ENCODE results near the gene MCF2L2. TPM values are rescaled to one million over a fixed set of nuclear protein-coding genes. Genes with fewer than 3 reads are reported as not detected.

Gene MCF2L2
- total and polyA plus RNA-seq, 9 of the 15 experiments (the other 6 are each of a cell fraction or from before 2014, with no cell fraction given): 0.56 to 4.2 (median 3.0) TPM

- H3K36me3 ChIP-seq (ENCODE audit: control insufficient read depth, insufficient read depth, low read length): no peaks in the 10 kb centered on the region; the same call in 2 of the 3 replicates
- TF ChIP-seq STAT5B (CRISPR knock-in tag; IDR thresholded peaks at IDR 0.05) (no peak), BRCA1 (IDR thresholded peaks at IDR 0.05) (no peak), BRCA1 (CRISPR knock-in tag; IDR thresholded peaks at IDR 0.05) (no peak), THRAP3 (IDR thresholded peaks at IDR 0.05; ENCODE audit: borderline replicate concordance) (no peak), U2AF1 (optimal IDR thresholded peaks at IDR 0.05; ENCODE audit: low read depth, low read length) (no peak)
- no peak overlapping the region for H3K9ac ChIP-seq (ENCODE audit: insufficient read depth in 1 of 2, low read depth in 2 of 2, low read length in 2 of 2)
- ChIA-PET CTCF (ENCODE audit: low intra/inter-chr PET ratio) (no interaction called here), POLR2A (interaction anchor here (0.6 to 1.7 kb wide), 2 partner anchors 9 to 236 kb away, joined by 4 read pairs; no protein-coding TSS in a partner anchor)
- no peak overlapping the region for H3K4me3 ChIP-seq
- 71% methylated on average over 3 of the region's 3 CpGs for WGBS (ENCODE audit: insufficient coverage, low coverage, missing lambda C conversion rate)
- no peaks in the 10 kb centered on the region for H4K20me1 ChIP-seq (replicated peaks; ENCODE audit: control insufficient read depth, insufficient read depth, low read length)
- ATAC-seq (no peak), FAIRE-seq (no peak), DNase-seq (ENCODE audit: extremely low read depth in 1 of 4, low spot score in 3 of 4) (no peak)
- H3K4me2 ChIP-seq (ENCODE audit: insufficient read depth, low read length): no peak overlapping the region
- no peaks in the 10 kb centered on the region for H3K9me3 ChIP-seq (replicated peaks; ENCODE audit: control insufficient read depth, insufficient read depth, low read depth, low read length)
- in situ Hi-C loops (cut with MboI): no loop called here
- no peaks in the 10 kb centered on the region for H3K27me3 ChIP-seq (ENCODE audit: control insufficient read depth in 2 of 2, insufficient read depth in 2 of 2, low read length in 2 of 2)
- intact Hi-C loops (cut with micrococcal nuclease): loop anchor here (5.0 kb wide), 1 partner anchor 662 kb away; no protein-coding TSS in a partner anchor
- H2AFZ ChIP-seq (ENCODE audit: low read depth, low read length): no peak overlapping the region
- no peaks in the 10 kb centered on the region for H3K79me2 ChIP-seq (ENCODE audit: control insufficient read depth, insufficient read depth, low read length)
- H3K4me1 ChIP-seq (replicated peaks in 1 of 2; ENCODE audit: control insufficient read depth in 2 of 2, insufficient read depth in 2 of 2, low read length in 2 of 2): peaks cover 4 to 14% of the 10 kb centered on the region in 2 experiments
- no peaks in the 10 kb centered on the region for H3K9me1 ChIP-seq (ENCODE audit: control insufficient read depth, insufficient read depth, low read length)
- no peak overlapping the region for H3K27ac ChIP-seq (ENCODE audit: extremely low read depth, low read depth, low read length)
- BruUV-seq (replicated peaks): no TSS peak
Measured at GRCh38 chr3:183378951-183379350, 49.5 kb downstream of the MCF2L2 start.

GRCh38 chr3:183378545-183378944 lies 49.9 kb downstream of the MCF2L2 start:
- intact Hi-C loops (cut with micrococcal nuclease) (loop anchor here (5.0 kb wide), 1 partner anchor 661 kb away; no protein-coding TSS in a partner anchor), in situ Hi-C loops (cut with MboI) (no loop called here)
- DNase-seq (ENCODE audit: extremely low read depth in 1 of 4, low spot score in 3 of 4) (no peak), ATAC-seq (no peak), FAIRE-seq (no peak)
- Histone ChIP-seq H3K9me1 (ENCODE audit: control insufficient read depth, insufficient read depth, low read length) (no peaks in the 10 kb centered on the region), H3K9ac (ENCODE audit: insufficient read depth in 1 of 2, low read depth in 2 of 2, low read length in 2 of 2) (no peak overlapping the region), H3K79me2 (ENCODE audit: control insufficient read depth, insufficient read depth, low read length) (no peaks in the 10 kb centered on the region), H3K9me3 (replicated peaks; ENCODE audit: control insufficient read depth, insufficient read depth, low read depth, low read length) (no peaks in the 10 kb centered on the region), H3K4me1 (replicated peaks in 1 of 2; ENCODE audit: control insufficient read depth in 2 of 2, insufficient read depth in 2 of 2, low read length in 2 of 2) (peaks cover 4 to 14% of the 10 kb centered on the region in 2 experiments), H3K27ac (ENCODE audit: extremely low read depth, low read depth, low read length) (no peak overlapping the region), H3K4me3 (no peak overlapping the region), H3K36me3 (ENCODE audit: control insufficient read depth, insufficient read depth, low read length) (no peaks in the 10 kb centered on the region; the same call in 2 of the 3 replicates), H3K4me2 (ENCODE audit: insufficient read depth, low read length) (no peak overlapping the region), H4K20me1 (replicated peaks; ENCODE audit: control insufficient read depth, insufficient read depth, low read length) (no peaks in the 10 kb centered on the region), H3K27me3 (ENCODE audit: control insufficient read depth in 2 of 2, insufficient read depth in 2 of 2, low read length in 2 of 2) (no peaks in the 10 kb centered on the region), H2AFZ (ENCODE audit: low read depth, low read length) (no peak overlapping the region)
- ChIA-PET CTCF (ENCODE audit: low intra/inter-chr PET ratio) (no interaction called here), POLR2A (interaction anchor here (0.6 to 1.7 kb wide), 2 partner anchors 9 to 236 kb away, joined by 4 read pairs; no protein-coding TSS in a partner anchor)
- BruUV-seq (replicated peaks): no TSS peak
- 89% methylated on average over 9 of the region's 12 CpGs for WGBS (ENCODE audit: insufficient coverage, low coverage, missing lambda C conversion rate)
- no peak for TF ChIP-seq MTA3 (IDR thresholded peaks at IDR 0.05; ENCODE audit: borderline replicate concordance)
- no peak for TF ChIP-seq CEBPB (tag; IDR thresholded peaks at IDR 0.05)
- no peak for TF ChIP-seq ARID3A (IDR thresholded peaks at IDR 0.05; ENCODE audit: borderline replicate concordance, low read depth, low read length)
- TF ChIP-seq IFI16 (CRISPR knock-in tag; IDR thresholded peaks at IDR 0.05): no peak
- TF ChIP-seq HDAC1 (IDR thresholded peaks at IDR 0.05): no peak
- no peak for TF ChIP-seq ATF1 (CRISPR knock-in tag; IDR thresholded peaks at IDR 0.05)
- no peak for TF ChIP-seq ATF1 (tag; IDR thresholded peaks at IDR 0.05)
- no peak for TF ChIP-seq U2AF1 (optimal IDR thresholded peaks at IDR 0.05; ENCODE audit: low read depth, low read length)
